ENCODE results near the gene COQ10A. TPM values are rescaled to one million over a fixed set of nuclear protein-coding genes. Genes with fewer than 3 reads are reported as not detected.

COQ10A gene
- total and polyA plus RNA-seq, 2 of the 8 experiments (the other 6 are each of a cell fraction or from before 2014, with no cell fraction given) = 21.8 to 42.9 TPM

DNA sequence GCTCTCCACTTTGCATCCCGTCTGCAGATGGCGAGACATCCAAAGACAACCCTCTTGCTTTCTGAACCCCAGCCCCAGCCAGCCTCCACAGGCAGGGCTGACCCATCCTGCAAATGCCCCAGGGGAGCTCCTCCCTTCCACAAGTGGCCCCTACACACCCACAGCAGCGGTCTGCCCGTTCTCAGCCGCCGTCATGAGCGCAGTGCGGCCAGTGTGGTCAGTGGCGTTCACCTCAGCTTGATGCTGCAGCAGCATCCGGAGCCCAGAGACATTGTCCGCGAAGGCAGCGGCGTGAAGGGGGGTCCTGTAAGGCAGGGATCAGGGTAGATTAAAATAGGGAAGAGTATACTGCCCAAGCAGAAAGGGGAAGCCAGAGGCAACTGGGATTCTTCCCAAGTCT is 22.2 kb upstream of the COQ10A start:
- H3K18ac ChIP-seq (ENCODE audit: extremely low read depth, low read length) = no peak overlapping the region
- no peak overlapping the region for H2BK120ac ChIP-seq (replicated peaks; ENCODE audit: low read depth, low read length)
- H3K36me3 ChIP-seq (ENCODE audit: control insufficient read depth in 2 of 4, insufficient read depth in 4 of 4, low read length in 3 of 4) = peaks cover 23 to 74% (median 55%) of the 10 kb centered on the region in 4 experiments
- peaks cover 0 to 3% of the 10 kb centered on the region in 2 experiments for H4K20me1 ChIP-seq (replicated peaks in 1 of 2; ENCODE audit: control insufficient read depth in 1 of 2, insufficient read depth in 2 of 2, low read length in 2 of 2)
- no peak overlapping the region for H2BK20ac ChIP-seq (ENCODE audit: low read length)
- ChIA-PET CTCF (ENCODE audit: partially characterized antibody) (interaction anchor here (1.3 to 4.5 kb wide), 2 partner anchors 11 to 13 kb away, joined by 3 to 33 read pairs; partner anchors contain the start of gene ANKRD52), POLR2A (ENCODE audit: partially characterized antibody) (interaction anchor here (1.0 to 5.6 kb wide), 4 partner anchors 9 to 13 kb away, joined by 3 to 21 read pairs (median 6); partner anchors contain the start of gene ANKRD52)
- H3K9ac ChIP-seq (replicated peaks in 1 of 4; ENCODE audit: extremely low read depth in 1 of 4, low read depth in 3 of 4, low read length in 3 of 4) = no peak overlapping the region
- FAIRE-seq (no peak), DNase-seq (ENCODE audit: low read depth in 1 of 2, low spot score in 2 of 2) (no peak)
- no peak overlapping the region for H2BK12ac ChIP-seq (ENCODE audit: low read depth, low read length)
- 96% methylated on average over 13 of the region's 14 CpGs; no CpG with 5 or more reads in 1 of the 2 experiments for WGBS, 2 experiments (ENCODE audit: extremely low coverage in 1 of 2, insufficient coverage in 1 of 2, insufficient read length in 1 of 2, insufficient replicate concordance in 2 of 2, low coverage in 1 of 2, low lambda C conversion rate in 2 of 2, missing lambda C conversion rate in 1 of 2)
- H3K79me1 ChIP-seq (ENCODE audit: low read depth, low read length) = no peaks in the 10 kb centered on the region
- TF ChIP-seq, protein P1, sequence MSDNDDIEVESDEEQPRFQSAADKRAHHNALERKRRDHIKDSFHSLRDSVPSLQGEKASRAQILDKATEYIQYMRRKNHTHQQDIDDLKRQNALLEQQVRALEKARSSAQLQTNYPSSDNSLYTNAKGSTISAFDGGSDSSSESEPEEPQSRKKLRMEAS (IDR thresholded peaks at IDR 0.05) = no peak
- no peak for TF ChIP-seq CBX5 (IDR thresholded peaks at IDR 0.05; ENCODE audit: low read depth, low read length)
- TF ChIP-seq, protein P2, sequence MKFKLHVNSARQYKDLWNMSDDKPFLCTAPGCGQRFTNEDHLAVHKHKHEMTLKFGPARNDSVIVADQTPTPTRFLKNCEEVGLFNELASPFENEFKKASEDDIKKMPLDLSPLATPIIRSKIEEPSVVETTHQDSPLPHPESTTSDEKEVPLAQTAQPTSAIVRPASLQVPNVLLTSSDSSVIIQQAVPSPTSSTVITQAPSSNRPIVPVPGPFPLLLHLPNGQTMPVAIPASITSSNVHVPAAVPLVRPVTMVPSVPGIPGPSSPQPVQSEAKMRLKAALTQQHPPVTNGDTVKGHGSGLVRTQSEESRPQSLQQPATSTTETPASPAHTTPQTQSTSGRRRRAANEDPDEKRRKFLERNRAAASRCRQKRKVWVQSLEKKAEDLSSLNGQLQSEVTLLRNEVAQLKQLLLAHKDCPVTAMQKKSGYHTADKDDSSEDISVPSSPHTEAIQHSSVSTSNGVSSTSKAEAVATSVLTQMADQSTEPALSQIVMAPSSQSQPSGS (IDR thresholded peaks at IDR 0.05; ENCODE audit: low read length) = no peak
- no peak for TF ChIP-seq RNF2 (IDR thresholded peaks at IDR 0.05; ENCODE audit: borderline replicate concordance, low read depth, low read length, missing control alignments, poor library complexity, severe bottlenecking)
- TF ChIP-seq ZNF274 (IDR thresholded peaks at IDR 0.05; ENCODE audit: borderline replicate concordance, extremely low read depth, low read length) = no peak
- no peak overlapping the region for H4K91ac ChIP-seq (replicated peaks; ENCODE audit: insufficient read length, low read length)
- no peaks in the 10 kb centered on the region for H3K79me2 ChIP-seq (ENCODE audit: control insufficient read depth in 1 of 2, insufficient read depth in 2 of 2, low read length in 2 of 2)
- no peak overlapping the region for H3K56ac ChIP-seq (replicated peaks; ENCODE audit: insufficient read length, low read depth, low read length)
- H3K27ac ChIP-seq (ENCODE audit: low read depth, low read length) = no peak overlapping the region
- no peaks in the 10 kb centered on the region for H3K27me3 ChIP-seq (replicated peaks in 1 of 4; ENCODE audit: control insufficient read depth in 3 of 4, extremely low read depth in 1 of 4, insufficient read depth in 3 of 4, low read length in 3 of 4)
- no peak overlapping the region for H4K5ac ChIP-seq (ENCODE audit: insufficient read length, low read depth, low read length)
- H2BK15ac ChIP-seq (ENCODE audit: low read length) = no peak overlapping the region
- no peak overlapping the region for H2BK5ac ChIP-seq (ENCODE audit: low read depth, low read length)
- H4K8ac ChIP-seq (ENCODE audit: extremely low read depth, insufficient read depth, low read length) = no peak overlapping the region
- no peak overlapping the region for H3K14ac ChIP-seq (ENCODE audit: insufficient read length)
- no peaks in the 10 kb centered on the region for H3K9me3 ChIP-seq (ENCODE audit: insufficient read depth in 2 of 2, low read depth in 1 of 2, low read length in 1 of 2)
- no peaks in the 10 kb centered on the region for H3K4me1 ChIP-seq (replicated peaks in 1 of 4; ENCODE audit: control insufficient read depth in 3 of 4, insufficient read depth in 4 of 4, low read length in 3 of 4)
- no peak overlapping the region for H2AK5ac ChIP-seq (ENCODE audit: low read depth, low read length)
- H3K4me2 ChIP-seq (ENCODE audit: insufficient read depth in 1 of 2, low read depth in 2 of 2, low read length in 2 of 2) = no peak overlapping the region
- no peak overlapping the region for H3K4ac ChIP-seq (replicated peaks; ENCODE audit: insufficient read length, low read depth, low read length)
- no peaks in the 10 kb centered on the region for H3K23me2 ChIP-seq (ENCODE audit: low read depth, low read length)
- no peak overlapping the region for H2AFZ ChIP-seq (ENCODE audit: low read length)
- H3K23ac ChIP-seq (ENCODE audit: insufficient read length) = no peak overlapping the region
- H3K4me3 ChIP-seq (ENCODE audit: extremely low read depth in 1 of 4, insufficient read depth in 2 of 4, low read depth in 3 of 4, low read length in 4 of 4) = no peak overlapping the region
